Measurements from ENCODE around the gene ADAM19. TPM values are rescaled to one million over a fixed set of nuclear protein-coding genes. Genes with fewer than 3 reads are reported as not detected.

ADAM19 gene
- total and polyA plus RNA-seq, 2 donors (not counting 1 experiment from before 2014, with no cell fraction given), result 13.0 to 65.2 TPM

- no peaks in the 10 kb centered on the region for H3K27me3 ChIP-seq (ENCODE audit: control insufficient read depth, insufficient read depth, low read length)
- H3K4me3 ChIP-seq (replicated peaks in 1 of 4; ENCODE audit: control extremely low read depth in 1 of 4, insufficient read depth in 1 of 4, low read depth in 3 of 4, low read length in 4 of 4), result no peak overlapping the region
- H3K4me2 ChIP-seq (ENCODE audit: extremely low read depth, insufficient read depth, low read length), result no peak overlapping the region
- no peaks in the 10 kb centered on the region for H3K9me3 ChIP-seq (ENCODE audit: control insufficient read depth, insufficient read depth, low read depth, low read length)
- peak in 1 of 2 donors; percentile 43 for DNase-seq (ENCODE audit: low read depth in 2 of 2)
- H3K36me3 ChIP-seq (ENCODE audit: control insufficient read depth, insufficient read depth, low read length), result no peaks in the 10 kb centered on the region
- H3K79me2 ChIP-seq (ENCODE audit: control insufficient read depth, insufficient read depth, low read length), result no peaks in the 10 kb centered on the region
- no peak overlapping the region for H3K27ac ChIP-seq (ENCODE audit: insufficient read depth, low read length)
- peaks cover 2% of the 10 kb centered on the region for H3K4me1 ChIP-seq (ENCODE audit: control insufficient read depth, extremely low read depth, insufficient read depth, low read length)
- H3K9ac ChIP-seq (ENCODE audit: insufficient read depth, low read length), result no peak overlapping the region
- H4K20me1 ChIP-seq (ENCODE audit: control insufficient read depth, extremely low read depth, insufficient read depth, low read length), result no peaks in the 10 kb centered on the region
- no peak overlapping the region for H2AFZ ChIP-seq (ENCODE audit: low read length)
- TF ChIP-seq CTCF (conservative IDR thresholded peaks at IDR 0.05 in 1 of 2, IDR thresholded peaks at IDR 0.05 in 1 of 2; ENCODE audit: low read depth in 1 of 2, low read length in 2 of 2) (no peak), EZH2 (IDR thresholded peaks at IDR 0.05; ENCODE audit: low read length, missing control alignments) (no peak)
Measured at GRCh38 chr5:157523976-157524375, 51.6 kb downstream of the ADAM19 start.

- no peak overlapping the region for H3K9ac ChIP-seq (ENCODE audit: insufficient read depth, low read length)
- H4K20me1 ChIP-seq (ENCODE audit: control insufficient read depth, extremely low read depth, insufficient read depth, low read length), result no peaks in the 10 kb centered on the region
Measured at GRCh38 chr5:157521704-157522029, 53.9 kb downstream of the ADAM19 start.

GRCh38 chr5:157520911-157521703 lies 54.5 kb downstream of the ADAM19 start:
- TF ChIP-seq CTCF (conservative IDR thresholded peaks at IDR 0.05 in 1 of 2, IDR thresholded peaks at IDR 0.05 in 1 of 2; ENCODE audit: low read depth in 1 of 2, low read length in 2 of 2) (peak; percentile 2 to 21), EZH2 (IDR thresholded peaks at IDR 0.05; ENCODE audit: low read length, missing control alignments) (no peak)
- Histone ChIP-seq H2AFZ (ENCODE audit: low read length) (no peak overlapping the region), H3K4me1 (ENCODE audit: control insufficient read depth, extremely low read depth, insufficient read depth, low read length) (peaks cover 16% of the 10 kb centered on the region), H3K4me3 (replicated peaks in 1 of 4; ENCODE audit: control extremely low read depth in 1 of 4, insufficient read depth in 1 of 4, low read depth in 3 of 4, low read length in 4 of 4) (no peak overlapping the region), H3K4me2 (ENCODE audit: extremely low read depth, insufficient read depth, low read length) (no peak overlapping the region), H3K27ac (ENCODE audit: insufficient read depth, low read length) (peak overlapping the region; percentile 21), H4K20me1 (ENCODE audit: control insufficient read depth, extremely low read depth, insufficient read depth, low read length) (no peaks in the 10 kb centered on the region), H3K9me3 (ENCODE audit: control insufficient read depth, insufficient read depth, low read depth, low read length) (no peaks in the 10 kb centered on the region), H3K79me2 (ENCODE audit: control insufficient read depth, insufficient read depth, low read length) (no peaks in the 10 kb centered on the region), H3K36me3 (ENCODE audit: control insufficient read depth, insufficient read depth, low read length) (no peaks in the 10 kb centered on the region), H3K27me3 (ENCODE audit: control insufficient read depth, insufficient read depth, low read length) (no peaks in the 10 kb centered on the region), H3K9ac (ENCODE audit: insufficient read depth, low read length) (no peak overlapping the region)
- DNase-seq (ENCODE audit: low read depth in 2 of 2), result peak; percentile 71 to 81

More at GRCh38 chr5:157521704-157522029, 53.9 kb downstream of the ADAM19 start:
- H3K79me2 ChIP-seq (ENCODE audit: control insufficient read depth, insufficient read depth, low read length), result no peaks in the 10 kb centered on the region
- no peak overlapping the region for H2AFZ ChIP-seq (ENCODE audit: low read length)
- no peak overlapping the region for H3K27ac ChIP-seq (ENCODE audit: insufficient read depth, low read length)
- no peak overlapping the region for H3K4me2 ChIP-seq (ENCODE audit: extremely low read depth, insufficient read depth, low read length)
- no peak for DNase-seq (ENCODE audit: low read depth in 2 of 2)
- no peaks in the 10 kb centered on the region for H3K27me3 ChIP-seq (ENCODE audit: control insufficient read depth, insufficient read depth, low read length)
- TF ChIP-seq EZH2 (IDR thresholded peaks at IDR 0.05; ENCODE audit: low read length, missing control alignments) (no peak), CTCF (conservative IDR thresholded peaks at IDR 0.05 in 1 of 2, IDR thresholded peaks at IDR 0.05 in 1 of 2; ENCODE audit: low read depth in 1 of 2, low read length in 2 of 2) (no peak)
- no peaks in the 10 kb centered on the region for H3K36me3 ChIP-seq (ENCODE audit: control insufficient read depth, insufficient read depth, low read length)
- H3K4me3 ChIP-seq (replicated peaks in 1 of 4; ENCODE audit: control extremely low read depth in 1 of 4, insufficient read depth in 1 of 4, low read depth in 3 of 4, low read length in 4 of 4), result no peak overlapping the region
- peaks cover 10% of the 10 kb centered on the region for H3K4me1 ChIP-seq (ENCODE audit: control insufficient read depth, extremely low read depth, insufficient read depth, low read length)
- H3K9me3 ChIP-seq (ENCODE audit: control insufficient read depth, insufficient read depth, low read depth, low read length), result no peaks in the 10 kb centered on the region
